RWPE2 (cell line): ENCODE measurements around the gene PSMD4.
"Not testable (repeated sequence)": the region's sequence is repeated elsewhere in the genome, so short reads cannot be mapped to it uniquely, and the experiment has no call there.

Experiments used
- ATAC-seq: fragments of 200-7000 bp; cut with Tn5 transposase; 3 replicates; pipeline ENCODE4 v1.9.1; 2021; ENCODE audit warnings: low read depth
- DNase-seq: peaks from one replicate; pipeline ENCODE4 v3.0.0-alpha.2; 2020; ENCODE audit warnings: low spot score
- H3K27ac ChIP-seq: fragments of 450-650 bp; 2 replicates; pipeline ENCODE4 v1.5.1; 2017; ENCODE audit warnings: mild to moderate bottlenecking; ENCODE audit not compliant: poor library complexity, severe bottlenecking
- H3K27me3 ChIP-seq: fragments of 250-450 bp; sonication (Bioruptor Pico); 2 replicates; pipeline ENCODE4 v1.5.1; 2021; ENCODE audit warnings: mild to moderate bottlenecking, moderate library complexity; ENCODE audit not compliant: insufficient read depth, poor library complexity, severe bottlenecking
- H3K36me3 ChIP-seq: fragments of 250-450 bp; sonication (Bioruptor Pico); 2 replicates; pipeline ENCODE4 v1.5.1; 2020; ENCODE audit warnings: low read depth, mild to moderate bottlenecking, moderate library complexity
- H3K4me1 ChIP-seq: fragments of 250-450 bp; sonication (Bioruptor Pico); 2 replicates; pipeline ENCODE4 v1.5.1; 2021; ENCODE audit warnings: mild to moderate bottlenecking, moderate library complexity; ENCODE audit not compliant: insufficient read depth, poor library complexity, severe bottlenecking
- H3K4me3 ChIP-seq: fragments of 250-450 bp; sonication (Bioruptor Pico); 2 replicates; pipeline ENCODE4 v1.5.1; 2021; ENCODE audit warnings: mild to moderate bottlenecking, moderate library complexity; ENCODE audit not compliant: severe bottlenecking
- H3K9me3 ChIP-seq: fragments of 250-450 bp; sonication (Bioruptor Pico); 2 replicates; pipeline ENCODE4 v1.5.1; 2021; ENCODE audit warnings: mild to moderate bottlenecking, moderate library complexity; ENCODE audit not compliant: severe bottlenecking
- TF ChIP-seq, protein P1 (sequence below): fragments of 450-650 bp; IDR thresholded peaks from one replicate; pipeline ENCODE4 v1.5.1; 2017; ENCODE audit warnings: mild to moderate bottlenecking, moderate library complexity; ENCODE audit not compliant: poor library complexity, severe bottlenecking

The PSMD4 gene

DNA sequence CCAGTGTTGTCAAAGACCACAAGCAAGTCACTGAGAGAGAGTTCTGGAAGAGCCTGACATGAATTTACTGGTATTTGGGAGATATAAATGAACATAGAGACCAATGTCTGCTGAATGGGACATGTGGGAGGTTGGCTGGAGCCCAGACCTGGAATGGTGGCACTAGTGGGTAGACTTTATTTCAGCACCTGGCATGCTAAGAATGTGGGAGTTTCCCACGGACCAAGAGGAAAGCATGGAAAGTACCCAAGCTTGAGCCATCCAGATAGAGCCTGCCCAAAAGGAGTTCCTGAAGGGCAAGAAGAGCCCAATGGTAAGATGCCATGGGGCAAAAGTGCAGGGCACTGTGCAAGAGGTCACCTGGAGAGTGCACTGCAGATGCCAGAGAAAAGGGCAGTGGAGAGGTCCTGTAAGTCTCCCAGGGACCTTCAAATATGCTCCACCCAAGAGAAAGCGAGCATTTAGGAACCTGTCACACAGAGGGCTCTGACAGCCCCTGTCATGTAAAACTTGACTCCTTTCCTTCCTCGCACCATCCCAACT, 19.5 kb downstream of the PSMD4 start:
- Histone ChIP-seq H3K4me1 (no peaks in the 10 kb centered on the region), H3K27me3 (no peaks in the 10 kb centered on the region), H3K9me3 (no peaks in the 10 kb centered on the region), H3K36me3 (no peaks in the 10 kb centered on the region), H3K27ac (no peak overlapping the region), H3K4me3 (no peak overlapping the region)
- TF ChIP-seq, protein P1, sequence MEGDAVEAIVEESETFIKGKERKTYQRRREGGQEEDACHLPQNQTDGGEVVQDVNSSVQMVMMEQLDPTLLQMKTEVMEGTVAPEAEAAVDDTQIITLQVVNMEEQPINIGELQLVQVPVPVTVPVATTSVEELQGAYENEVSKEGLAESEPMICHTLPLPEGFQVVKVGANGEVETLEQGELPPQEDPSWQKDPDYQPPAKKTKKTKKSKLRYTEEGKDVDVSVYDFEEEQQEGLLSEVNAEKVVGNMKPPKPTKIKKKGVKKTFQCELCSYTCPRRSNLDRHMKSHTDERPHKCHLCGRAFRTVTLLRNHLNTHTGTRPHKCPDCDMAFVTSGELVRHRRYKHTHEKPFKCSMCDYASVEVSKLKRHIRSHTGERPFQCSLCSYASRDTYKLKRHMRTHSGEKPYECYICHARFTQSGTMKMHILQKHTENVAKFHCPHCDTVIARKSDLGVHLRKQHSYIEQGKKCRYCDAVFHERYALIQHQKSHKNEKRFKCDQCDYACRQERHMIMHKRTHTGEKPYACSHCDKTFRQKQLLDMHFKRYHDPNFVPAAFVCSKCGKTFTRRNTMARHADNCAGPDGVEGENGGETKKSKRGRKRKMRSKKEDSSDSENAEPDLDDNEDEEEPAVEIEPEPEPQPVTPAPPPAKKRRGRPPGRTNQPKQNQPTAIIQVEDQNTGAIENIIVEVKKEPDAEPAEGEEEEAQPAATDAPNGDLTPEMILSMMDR, result no peak
- ATAC-seq (no peak), DNase-seq (no peak)

DNA sequence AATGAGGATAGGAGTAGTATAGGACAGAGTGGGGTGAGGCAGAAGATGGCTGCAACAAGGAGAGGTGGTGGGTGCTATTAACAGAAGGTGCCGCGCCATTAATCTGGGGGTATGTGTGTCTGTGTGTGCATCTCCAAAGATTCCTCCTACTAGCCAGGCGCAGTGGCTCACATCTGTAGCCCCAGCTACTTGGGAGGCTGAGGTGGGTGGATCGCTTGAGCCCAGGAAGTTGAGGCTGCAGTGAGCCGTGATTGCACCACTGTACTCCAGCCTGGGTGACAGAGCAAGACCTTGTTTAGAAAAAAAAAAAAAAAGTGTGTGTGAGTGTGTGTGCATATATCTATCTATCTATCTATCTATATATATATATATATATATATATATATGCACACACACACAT, 20.8 kb downstream of the PSMD4 start:
- H3K4me1 ChIP-seq, H3K9me3 ChIP-seq, H3K27ac ChIP-seq, H3K27me3 ChIP-seq, DNase-seq, H3K36me3 ChIP-seq, ATAC-seq, H3K4me3 ChIP-seq: not testable (repeated sequence)

DNA sequence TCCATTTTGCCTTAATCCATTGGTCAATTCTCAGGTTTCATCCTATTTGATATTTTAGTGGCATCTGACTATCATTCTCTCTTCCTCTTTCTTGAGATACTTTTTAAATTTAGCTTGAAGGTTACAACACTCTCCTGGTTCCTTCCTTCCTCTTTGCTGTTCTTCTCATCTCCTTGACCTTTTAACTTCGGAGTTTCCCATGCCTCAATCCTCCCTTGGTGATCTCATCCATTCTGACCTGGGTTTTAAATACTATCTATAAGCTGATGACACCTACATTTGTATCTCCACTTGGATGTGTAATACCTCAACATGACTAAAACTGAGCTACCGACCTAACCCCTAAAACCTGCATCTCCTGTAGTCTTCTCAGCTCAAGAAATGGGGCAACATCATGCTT, 22.7 kb downstream of the PSMD4 start:
- no peak for ATAC-seq
- no peaks in the 10 kb centered on the region for H3K4me1 ChIP-seq
- no peak overlapping the region for H3K4me3 ChIP-seq
- H3K27ac ChIP-seq, result no peak overlapping the region
- TF ChIP-seq, protein P1, result no peak
- no peaks in the 10 kb centered on the region for H3K27me3 ChIP-seq
- no peak for DNase-seq
- H3K36me3 ChIP-seq, result no peaks in the 10 kb centered on the region
- no peaks in the 10 kb centered on the region for H3K9me3 ChIP-seq

DNA sequence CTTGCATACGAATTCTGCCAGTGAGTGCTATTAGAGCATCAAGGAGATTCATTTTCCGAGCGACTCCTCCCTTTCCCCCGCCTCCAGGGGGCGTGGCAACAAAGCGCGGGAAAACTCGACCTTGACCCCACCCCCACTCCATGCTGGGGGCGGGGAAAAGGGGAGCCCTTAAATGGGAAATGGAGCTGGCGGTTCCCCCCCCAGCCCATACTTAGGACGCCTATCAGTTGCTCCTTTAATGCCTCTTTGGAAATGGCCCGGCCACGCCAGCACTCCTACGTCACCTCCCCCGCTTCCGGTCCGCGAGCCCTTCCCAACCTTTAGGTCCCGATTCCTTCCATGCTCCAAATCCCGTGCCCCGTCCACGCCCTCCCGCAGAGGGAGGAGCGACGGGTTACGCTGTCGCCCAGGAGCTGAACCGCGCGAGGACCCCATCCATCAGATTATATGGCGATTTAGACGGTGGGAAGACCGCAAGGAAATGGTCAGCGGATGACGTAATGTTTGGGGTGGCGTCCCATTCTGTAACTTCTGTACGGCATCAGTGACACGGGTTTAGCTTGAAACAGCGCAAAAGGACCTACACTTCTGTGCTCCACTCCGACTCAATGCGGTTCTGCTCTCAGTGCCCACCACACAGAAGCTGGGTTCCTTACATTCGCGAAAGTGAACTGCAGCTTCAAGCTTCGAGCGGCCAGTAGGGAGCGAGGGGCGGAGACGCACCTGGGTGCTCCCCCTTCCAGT, 26.9 kb downstream of the PSMD4 start:
- peaks cover 6% of the 10 kb centered on the region for H3K36me3 ChIP-seq
- H3K27me3 ChIP-seq, result no peaks in the 10 kb centered on the region
- ATAC-seq (peak; percentile 25), DNase-seq (peak; percentile 97)
- H3K4me1 ChIP-seq, result no peaks in the 10 kb centered on the region
- peak overlapping the region; percentile 64 for H3K4me3 ChIP-seq
- no peaks in the 10 kb centered on the region for H3K9me3 ChIP-seq
- TF ChIP-seq, protein P1, result peak; percentile 13
- peak overlapping the region; percentile 83 for H3K27ac ChIP-seq

DNA sequence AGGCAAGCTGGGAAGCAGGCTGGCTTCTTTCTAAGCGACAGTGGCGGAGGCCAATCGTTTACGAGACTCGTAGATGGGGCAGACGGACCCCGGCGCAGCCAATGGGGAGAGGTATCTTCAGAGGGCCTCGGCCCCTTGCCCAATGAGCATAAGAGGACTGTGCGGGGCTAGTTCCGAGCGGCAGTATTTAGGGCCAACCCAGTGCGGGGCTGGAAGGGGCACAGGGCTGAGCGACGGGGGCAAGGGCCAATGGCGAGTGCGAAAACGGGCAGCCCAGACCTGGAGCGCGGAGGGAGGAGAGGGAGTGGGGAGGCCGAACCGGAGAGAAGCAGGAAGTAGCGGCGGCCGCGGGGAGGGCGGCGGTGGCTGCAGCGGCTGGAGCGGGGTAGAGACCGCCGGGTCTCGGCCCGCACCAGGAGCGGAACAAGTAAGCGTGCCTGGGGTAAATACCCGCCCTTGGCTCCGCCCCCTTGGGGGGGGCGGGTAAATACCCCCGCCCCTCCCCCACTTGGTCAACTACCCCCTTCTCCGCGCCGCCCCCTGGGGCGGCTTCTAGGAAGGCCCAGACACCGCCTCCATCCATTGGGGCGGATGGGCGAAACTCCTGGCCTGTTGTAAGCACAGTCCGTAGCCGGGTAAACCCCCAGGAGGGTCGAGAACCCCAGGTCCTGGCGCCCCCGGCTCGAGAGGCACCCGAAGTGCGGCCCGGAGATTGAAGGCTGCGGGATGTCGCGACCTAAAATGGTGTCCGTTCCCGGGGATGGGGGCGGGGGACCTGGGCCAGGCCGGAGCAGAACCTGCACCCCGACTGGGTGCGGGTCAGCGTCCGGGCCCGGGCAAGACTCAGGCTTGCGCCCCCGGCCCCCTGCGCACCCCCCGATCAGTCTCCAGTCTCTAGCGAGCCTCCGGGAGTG, 27.7 kb downstream of the PSMD4 start, which contains the start of gene ZNF687:
TSS of gene ZNF687 (plus strand) at position 331 of the 914 bp plus-strand sequence. CDS start 3,993 bp downstream, outside the sequence.
- no peaks in the 10 kb centered on the region for H3K27me3 ChIP-seq
- H3K4me3 ChIP-seq, result peak within 1 kb of the TSS; percentile 64
- peak; percentile 100 for DNase-seq
- peaks cover 6% of the 10 kb centered on the region for H3K36me3 ChIP-seq
- H3K4me1 ChIP-seq, result no peaks in the 10 kb centered on the region
- TF ChIP-seq, protein P1, result no peak
- peak within 1 kb of the TSS; percentile 83 for H3K27ac ChIP-seq
- ATAC-seq, result peak; percentile 95
- no peaks in the 10 kb centered on the region for H3K9me3 ChIP-seq
